ENCODE results near the gene SVIL. TPM values are rescaled to one million over a fixed set of nuclear protein-coding genes. Genes with fewer than 3 reads are reported as not detected.

SVIL gene
- total RNA-seq, 3 donors from 2014 or later (not counting 1 experiment from before 2014, with no cell fraction given): 24.9 to 57.2 (median 33.5) TPM

GRCh38 chr10:29414501-29414900, 220.3 kb downstream of the SVIL start:
- DNase-seq (no peak), ATAC-seq (no peak)
- Histone ChIP-seq H3K9me3 (ENCODE audit: control insufficient read depth, insufficient read depth, low read length) (no peaks in the 10 kb centered on the region), H3K27ac (ENCODE audit: low read length) (no peak overlapping the region), H3K36me3 (ENCODE audit: control insufficient read depth, insufficient read depth, low read length) (no peaks in the 10 kb centered on the region), H3K4me3 (ENCODE audit: low read length) (no peak overlapping the region), H3K4me1 (ENCODE audit: control insufficient read depth, insufficient read depth, low read length) (peaks cover 8% of the 10 kb centered on the region), H3K27me3 (ENCODE audit: control insufficient read depth, insufficient read depth, low read length) (no peaks in the 10 kb centered on the region)
- WGBS (ENCODE audit: insufficient coverage): 100% methylated on average over 1 of the region's 1 CpG
- intact Hi-C loops (cut with micrococcal nuclease): no loop called here
- H3K9me3 Mint-ChIP-seq: no peaks in the 10 kb centered on the region
- H3K27me3 Mint-ChIP-seq (ENCODE audit: low read depth in 2 of 2): no peaks in the 10 kb centered on the region
- H3K4me3 Mint-ChIP-seq: no peak overlapping the region
- H3K27ac Mint-ChIP-seq: no peak overlapping the region
- TF ChIP-seq, protein P1, sequence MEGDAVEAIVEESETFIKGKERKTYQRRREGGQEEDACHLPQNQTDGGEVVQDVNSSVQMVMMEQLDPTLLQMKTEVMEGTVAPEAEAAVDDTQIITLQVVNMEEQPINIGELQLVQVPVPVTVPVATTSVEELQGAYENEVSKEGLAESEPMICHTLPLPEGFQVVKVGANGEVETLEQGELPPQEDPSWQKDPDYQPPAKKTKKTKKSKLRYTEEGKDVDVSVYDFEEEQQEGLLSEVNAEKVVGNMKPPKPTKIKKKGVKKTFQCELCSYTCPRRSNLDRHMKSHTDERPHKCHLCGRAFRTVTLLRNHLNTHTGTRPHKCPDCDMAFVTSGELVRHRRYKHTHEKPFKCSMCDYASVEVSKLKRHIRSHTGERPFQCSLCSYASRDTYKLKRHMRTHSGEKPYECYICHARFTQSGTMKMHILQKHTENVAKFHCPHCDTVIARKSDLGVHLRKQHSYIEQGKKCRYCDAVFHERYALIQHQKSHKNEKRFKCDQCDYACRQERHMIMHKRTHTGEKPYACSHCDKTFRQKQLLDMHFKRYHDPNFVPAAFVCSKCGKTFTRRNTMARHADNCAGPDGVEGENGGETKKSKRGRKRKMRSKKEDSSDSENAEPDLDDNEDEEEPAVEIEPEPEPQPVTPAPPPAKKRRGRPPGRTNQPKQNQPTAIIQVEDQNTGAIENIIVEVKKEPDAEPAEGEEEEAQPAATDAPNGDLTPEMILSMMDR (IDR thresholded peaks at IDR 0.05): no peak
- H3K4me1 Mint-ChIP-seq: peaks cover 36% of the 10 kb centered on the region in 2 donors
- no peaks in the 10 kb centered on the region for H3K36me3 Mint-ChIP-seq

DNA sequence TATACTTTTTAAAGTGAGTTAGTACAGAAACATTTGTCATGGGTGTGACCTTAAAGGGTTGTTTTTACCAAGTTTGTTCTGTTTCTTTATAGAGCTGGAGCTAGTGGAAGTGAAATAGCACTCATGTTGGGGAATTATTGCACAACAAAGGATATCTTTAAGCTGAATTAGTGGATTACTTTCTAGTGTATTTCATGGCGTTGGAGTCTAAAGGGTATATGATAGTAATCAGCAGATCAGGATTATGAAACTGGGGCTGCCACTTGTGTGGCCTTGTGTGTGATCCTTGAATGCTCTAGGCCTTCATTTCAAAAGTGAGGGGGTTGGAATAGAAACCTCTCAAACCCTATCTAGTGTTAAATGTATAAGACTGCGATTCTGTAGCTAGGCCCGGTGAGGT, 222.3 kb downstream of the SVIL start:
- Histone ChIP-seq H3K4me1 (ENCODE audit: control insufficient read depth, insufficient read depth, low read length) (peaks cover 15% of the 10 kb centered on the region), H3K27ac (ENCODE audit: low read length) (no peak overlapping the region), H3K9me3 (ENCODE audit: control insufficient read depth, insufficient read depth, low read length) (no peaks in the 10 kb centered on the region), H3K4me3 (ENCODE audit: low read length) (no peak overlapping the region), H3K27me3 (ENCODE audit: control insufficient read depth, insufficient read depth, low read length) (no peaks in the 10 kb centered on the region), H3K36me3 (ENCODE audit: control insufficient read depth, insufficient read depth, low read length) (no peaks in the 10 kb centered on the region)
- H3K4me3 Mint-ChIP-seq: no peak overlapping the region
- no peak for DNase-seq
- H3K27me3 Mint-ChIP-seq (ENCODE audit: low read depth in 2 of 2): no peaks in the 10 kb centered on the region
- peaks cover 38 to 39% of the 10 kb centered on the region in 2 donors for H3K4me1 Mint-ChIP-seq
- WGBS (ENCODE audit: insufficient coverage): 88% methylated on average over 2 of the region's 3 CpGs
- H3K36me3 Mint-ChIP-seq: no peaks in the 10 kb centered on the region
- TF ChIP-seq, protein P1 (IDR thresholded peaks at IDR 0.05): no peak
- intact Hi-C loops (cut with micrococcal nuclease): no loop called here
- no peak for ATAC-seq
- H3K27ac Mint-ChIP-seq: peak overlapping the region in 1 of 2 donors; percentile 22
- H3K9me3 Mint-ChIP-seq: no peaks in the 10 kb centered on the region

DNA sequence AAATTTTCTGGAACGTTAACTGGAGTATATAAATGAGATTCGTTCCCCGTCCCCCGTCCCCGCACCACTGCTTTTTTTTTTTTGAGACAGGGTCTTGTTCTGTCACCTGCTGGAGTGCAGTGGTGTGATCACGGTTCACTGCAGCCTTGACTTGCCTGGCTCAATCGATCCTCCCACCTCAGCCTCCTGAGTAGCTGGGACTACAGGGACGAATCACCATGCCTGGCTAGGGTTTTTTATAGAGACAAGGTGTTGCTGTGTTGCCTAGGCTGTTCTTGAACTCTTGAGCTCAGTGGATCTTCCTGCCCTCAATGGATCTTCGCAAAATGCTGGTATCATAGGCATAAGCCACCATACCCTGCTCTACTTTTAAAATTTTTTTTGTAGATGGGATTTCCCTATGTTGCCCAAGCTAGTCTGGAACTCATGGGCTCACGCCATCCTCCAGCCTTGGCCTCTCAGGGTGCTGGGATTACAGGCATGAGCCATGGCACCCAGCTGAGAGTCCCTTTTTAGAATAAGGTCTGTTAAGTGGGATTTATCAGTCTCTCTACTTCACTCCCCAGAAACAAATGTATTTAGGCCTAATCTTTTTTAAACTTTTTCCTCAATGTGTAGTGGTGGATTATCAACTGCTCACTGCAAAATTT, 223.0 kb downstream of the SVIL start:
- TF ChIP-seq, protein P1 (IDR thresholded peaks at IDR 0.05): no peak
- H3K36me3 ChIP-seq (ENCODE audit: control insufficient read depth, insufficient read depth, low read length): no peaks in the 10 kb centered on the region
- DNase-seq (no peak), ATAC-seq (no peak)
- H3K27me3 ChIP-seq (ENCODE audit: control insufficient read depth, insufficient read depth, low read length): no peaks in the 10 kb centered on the region
- no peaks in the 10 kb centered on the region for H3K36me3 Mint-ChIP-seq
- H3K4me3 Mint-ChIP-seq: peak overlapping the region; percentile 53
- no peak overlapping the region for H3K4me3 ChIP-seq (ENCODE audit: low read length)
- no peaks in the 10 kb centered on the region for H3K27me3 Mint-ChIP-seq (ENCODE audit: low read depth in 2 of 2)
- peaks cover 38 to 39% of the 10 kb centered on the region in 2 donors for H3K4me1 Mint-ChIP-seq
- intact Hi-C loops (cut with micrococcal nuclease): no loop called here
- H3K4me1 ChIP-seq (ENCODE audit: control insufficient read depth, insufficient read depth, low read length): peaks cover 15% of the 10 kb centered on the region
- peak overlapping the region in 1 of 2 donors; percentile 22 for H3K27ac Mint-ChIP-seq
- H3K9me3 Mint-ChIP-seq: no peaks in the 10 kb centered on the region
- no peaks in the 10 kb centered on the region for H3K9me3 ChIP-seq (ENCODE audit: control insufficient read depth, insufficient read depth, low read length)
- WGBS (ENCODE audit: insufficient coverage): 90% methylated on average over 9 of the region's 10 CpGs
- H3K27ac ChIP-seq (ENCODE audit: low read length): no peak overlapping the region

All from natural killer cell (primary cell).